GM18511 (cell line): Measurements from ENCODE around the gene SCN9A.
A peak's percentile ranks its signal among the peaks of the same experiment; 100 is the strongest.
"Not testable (repeated sequence)": the region's sequence is repeated elsewhere in the genome, so short reads cannot be mapped to it uniquely, and the experiment has no call there.

Experiments used
- ATAC-seq: cut with Tn5 transposase; IDR thresholded peaks from one replicate; pipeline ENCODE4 v1.9.1; 2021; ENCODE audit warnings: mild to moderate bottlenecking, moderate library complexity; ENCODE audit not compliant: unreplicated experiment

Gene SCN9A

DNA sequence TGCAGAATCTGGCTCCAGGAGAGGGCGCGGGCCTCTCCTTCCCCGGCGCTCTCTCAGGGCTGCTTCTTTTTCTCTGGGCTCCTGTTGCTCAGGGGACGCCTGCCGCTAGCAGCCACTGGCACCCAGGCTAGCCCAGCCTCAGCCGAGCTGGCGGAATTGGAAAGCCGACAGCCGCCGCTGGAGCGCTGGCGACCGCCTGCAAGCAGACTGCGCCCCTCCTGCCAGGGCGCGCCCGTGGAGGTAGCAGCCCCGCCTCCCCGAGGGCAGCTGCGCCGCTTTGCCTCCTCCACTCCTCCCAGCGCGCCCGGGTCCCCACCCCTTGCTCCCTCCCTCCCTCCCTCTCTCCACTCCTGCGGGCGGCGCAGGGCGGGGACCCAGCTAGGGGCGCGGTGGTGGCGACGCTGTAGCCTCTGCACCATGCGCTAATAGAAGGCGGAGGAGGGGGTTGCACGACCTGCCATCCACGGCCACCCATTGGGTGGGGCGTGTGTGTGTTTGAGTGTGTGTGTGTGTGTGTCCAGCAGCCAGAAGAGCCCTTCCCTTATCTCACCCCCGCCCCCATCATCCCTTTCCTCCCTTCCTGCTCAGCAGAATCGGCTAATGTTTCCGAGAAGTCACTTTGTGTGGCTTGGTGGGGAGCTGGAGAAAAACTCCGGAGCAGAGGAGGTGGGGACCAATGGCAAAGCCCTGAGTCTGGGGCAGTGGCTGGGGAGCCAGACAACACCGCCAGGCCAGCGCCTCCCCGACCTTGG lies at the start of gene SCN9A:
TSS of gene SCN9A (minus strand) at position 209 of the 752 bp plus-strand sequence. CDS start 64,188 bp downstream, outside the sequence.
- peak; percentile 63 for ATAC-seq

DNA sequence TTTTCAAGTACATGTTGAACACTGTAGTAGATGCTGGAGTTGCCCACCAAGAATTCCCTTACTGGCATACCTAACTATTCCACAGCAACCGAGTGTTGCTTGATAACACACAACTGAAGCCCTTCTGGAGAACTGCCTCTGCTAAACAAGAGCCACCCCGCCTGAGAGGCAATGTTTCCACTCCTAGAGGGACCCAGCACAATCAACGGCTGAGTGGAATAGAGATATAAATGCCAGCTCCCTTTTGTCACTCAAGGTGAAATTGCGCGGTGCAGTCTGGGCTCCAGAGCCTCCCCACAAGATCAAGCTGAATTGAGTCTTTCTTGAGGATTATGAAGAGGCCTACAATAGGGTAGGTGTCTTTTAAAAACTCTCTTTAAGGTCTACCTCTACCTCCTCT lies 49.1 kb upstream of the SCN9A start:
- no peak for ATAC-seq

DNA sequence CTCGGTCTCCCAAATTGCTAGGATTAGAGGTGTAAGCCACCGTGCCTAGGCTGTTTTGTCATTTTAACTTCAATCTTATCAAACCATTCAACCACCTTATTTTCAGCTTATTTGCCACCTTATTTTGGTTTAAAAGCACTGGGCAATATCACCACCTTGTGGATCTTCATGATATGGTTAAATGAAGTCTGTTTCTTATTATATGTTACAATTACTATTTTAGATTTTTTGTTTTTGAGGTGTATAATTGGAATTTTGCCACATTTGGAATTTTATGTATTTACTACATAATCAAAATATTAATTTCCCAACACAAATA lies 43.8 kb upstream of the SCN9A start:
- no peak for ATAC-seq

DNA sequence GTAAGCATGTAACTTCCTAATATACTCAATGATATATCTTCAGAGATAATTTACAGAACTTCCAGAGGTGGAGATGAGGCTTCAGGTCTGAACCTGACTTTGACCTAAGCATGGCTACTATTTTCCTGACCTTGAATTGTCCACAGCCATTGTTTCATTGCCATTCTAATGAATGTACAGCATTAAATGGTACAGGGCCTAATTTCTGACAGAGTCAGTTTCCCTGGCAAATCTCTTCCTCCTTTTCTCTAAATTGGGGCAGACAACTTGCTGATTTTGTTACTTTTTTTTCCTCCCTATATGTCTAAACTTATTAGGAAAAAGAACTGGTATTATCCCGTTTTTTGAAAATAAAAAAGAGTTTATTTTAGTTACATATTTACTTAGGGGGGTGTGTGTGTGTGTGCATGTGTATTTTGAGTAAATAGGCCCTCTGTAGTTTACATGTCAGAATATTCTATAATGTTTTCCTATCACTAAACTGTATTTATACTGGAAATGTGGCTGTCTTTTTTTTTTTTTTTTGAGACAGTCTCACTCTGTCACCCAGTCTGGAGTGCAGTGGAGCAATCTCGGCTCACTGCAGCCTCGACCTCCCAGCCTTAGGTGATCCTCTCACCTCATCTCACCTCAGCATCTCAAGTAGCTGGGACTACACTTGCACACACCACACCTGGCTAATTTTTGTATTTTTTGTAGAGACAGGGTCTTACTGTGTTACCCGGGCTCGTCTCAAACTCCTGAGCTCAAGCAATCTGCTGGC lies 43.3 kb upstream of the SCN9A start:
- no peak for ATAC-seq

DNA sequence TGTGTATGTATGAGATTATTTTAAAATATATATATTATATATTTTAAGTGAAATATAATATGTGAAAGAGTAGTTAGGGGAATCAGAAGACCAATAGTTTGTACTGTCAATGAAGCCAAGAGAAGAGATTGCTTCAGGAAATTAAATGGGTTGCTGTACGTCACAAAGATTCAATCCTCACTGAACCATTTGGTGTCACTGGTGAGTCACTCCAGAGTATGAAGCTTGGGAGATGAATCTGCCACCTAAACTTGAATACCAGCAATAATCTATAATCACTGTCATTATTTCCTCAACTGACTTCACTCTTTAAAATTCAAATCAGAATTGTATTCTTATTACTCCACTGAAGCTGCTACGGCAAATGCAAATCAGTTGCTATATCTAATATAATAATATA lies 41.9 kb upstream of the SCN9A start:
- ATAC-seq: peak; percentile 60

DNA sequence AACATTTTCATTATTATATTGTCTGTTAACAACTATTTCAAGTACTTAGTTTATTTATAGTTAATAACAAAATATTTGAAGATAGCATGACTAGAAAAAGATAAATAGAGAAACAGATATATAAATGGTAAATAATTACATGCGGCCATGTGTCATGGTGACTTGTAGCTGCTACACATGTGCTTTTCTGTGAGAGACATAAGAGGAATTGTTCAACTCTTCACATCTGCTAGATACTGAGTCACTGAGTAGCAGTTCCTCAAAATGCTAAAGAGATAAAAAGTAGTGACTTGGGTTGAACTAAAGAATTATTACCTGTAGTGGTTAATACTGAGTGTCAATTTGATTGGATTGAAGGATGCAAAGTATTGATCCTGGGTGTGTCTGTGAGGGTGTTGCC lies 37.5 kb upstream of the SCN9A start:
- no peak for ATAC-seq

DNA sequence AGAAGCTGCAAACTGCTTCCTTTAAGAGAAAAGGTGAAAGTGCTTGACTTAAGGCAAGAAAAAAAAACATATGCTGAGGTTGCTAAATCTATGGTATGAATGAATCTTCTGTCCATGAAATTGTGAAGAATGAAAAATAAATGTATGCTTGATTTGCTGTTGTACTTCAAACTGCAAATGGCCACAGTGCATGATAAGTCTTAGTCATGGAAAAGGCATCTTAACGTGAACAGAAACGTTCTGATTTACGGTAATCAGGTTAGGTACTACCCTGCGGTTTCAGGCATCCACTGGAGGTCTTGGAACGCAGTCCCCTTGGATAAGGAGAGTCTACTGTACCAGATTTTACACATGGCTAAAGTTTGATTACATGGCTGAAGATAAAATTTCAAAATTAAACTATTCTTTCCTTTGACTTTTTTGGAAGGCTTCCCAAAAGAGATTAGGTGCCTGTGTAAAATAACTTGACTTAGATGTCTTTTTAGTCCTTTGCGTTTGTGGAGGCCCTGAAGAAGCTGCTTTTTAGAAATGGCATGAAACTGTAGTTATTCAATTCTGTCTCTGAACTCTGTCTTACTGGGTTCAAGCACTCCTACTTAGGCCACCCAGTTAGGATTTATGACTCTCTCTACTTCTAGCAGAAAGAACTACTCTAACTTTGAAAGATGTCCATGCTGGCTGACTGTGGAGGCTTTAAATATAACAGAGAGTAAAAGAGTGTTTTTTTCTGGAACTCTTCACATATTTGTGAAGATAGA lies 35.9 kb upstream of the SCN9A start:
- ATAC-seq: no peak

DNA sequence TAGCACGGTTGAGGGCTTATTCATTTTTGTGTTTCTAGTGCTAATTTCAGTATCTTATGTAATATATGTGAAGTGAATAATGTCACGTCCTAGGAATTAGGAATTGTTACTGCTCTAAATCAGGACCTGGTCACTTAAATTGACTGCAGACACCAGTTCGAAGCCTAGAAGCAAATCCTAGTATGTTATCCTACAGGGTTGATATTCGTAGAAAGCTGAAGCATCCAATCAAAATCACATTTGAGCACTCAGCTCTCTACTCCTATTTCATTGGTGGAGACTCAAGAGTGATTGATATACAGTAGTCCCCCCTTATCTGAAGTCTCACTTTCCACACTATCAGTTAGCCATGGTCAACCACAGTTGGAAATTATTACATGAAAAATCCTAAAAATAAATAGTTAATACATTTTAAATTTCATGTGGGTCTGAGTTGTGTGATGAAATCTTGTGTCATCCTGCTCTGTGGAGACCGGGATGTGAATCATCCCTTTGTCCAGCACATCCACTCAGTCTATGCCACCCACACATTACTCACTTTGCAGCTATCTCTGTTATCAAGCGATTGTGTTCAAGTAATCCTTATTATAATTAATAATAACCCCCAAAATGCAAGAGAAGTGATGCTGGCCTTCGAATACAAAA lies 35.2 kb upstream of the SCN9A start:
- ATAC-seq: no peak

DNA sequence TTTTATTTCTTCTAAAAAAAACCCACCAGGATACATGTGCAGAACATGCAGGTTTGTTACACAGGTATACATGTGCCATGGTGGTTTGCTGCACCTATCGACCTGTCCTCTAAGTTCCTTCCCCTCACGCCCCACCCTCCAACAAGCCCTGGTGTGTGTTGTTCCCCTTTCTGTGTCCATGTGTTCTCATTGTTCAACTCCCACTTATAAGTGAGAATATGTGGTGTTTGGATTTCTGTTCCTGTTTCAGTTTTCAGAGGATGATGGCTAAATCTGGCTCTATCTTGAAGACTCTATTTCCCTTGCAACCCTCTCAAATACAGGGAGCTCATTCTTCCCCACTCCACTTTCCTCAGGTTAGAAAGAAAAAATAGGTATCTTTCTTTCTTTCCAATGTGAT lies 32.0 kb upstream of the SCN9A start:
- not testable (repeated sequence) for ATAC-seq

DNA sequence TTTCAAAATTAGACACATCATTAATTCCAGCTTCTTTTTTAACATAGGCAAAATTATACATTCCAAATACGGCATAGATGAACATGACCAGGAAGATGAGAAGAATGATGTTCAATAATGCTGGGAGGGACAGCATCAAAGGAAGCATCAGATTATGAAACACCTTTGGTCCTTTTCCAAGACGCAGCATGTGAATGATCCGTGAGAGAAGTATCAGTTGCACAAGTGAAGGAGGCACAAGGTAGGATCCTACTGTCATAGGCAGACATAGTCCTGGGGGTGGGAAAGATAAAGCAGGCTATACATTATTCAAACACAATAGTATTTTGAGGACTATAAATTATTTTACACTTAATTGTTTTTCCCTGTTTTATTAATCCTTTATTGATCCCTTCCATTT lies 30.6 kb upstream of the SCN9A start:
- ATAC-seq: no peak

DNA sequence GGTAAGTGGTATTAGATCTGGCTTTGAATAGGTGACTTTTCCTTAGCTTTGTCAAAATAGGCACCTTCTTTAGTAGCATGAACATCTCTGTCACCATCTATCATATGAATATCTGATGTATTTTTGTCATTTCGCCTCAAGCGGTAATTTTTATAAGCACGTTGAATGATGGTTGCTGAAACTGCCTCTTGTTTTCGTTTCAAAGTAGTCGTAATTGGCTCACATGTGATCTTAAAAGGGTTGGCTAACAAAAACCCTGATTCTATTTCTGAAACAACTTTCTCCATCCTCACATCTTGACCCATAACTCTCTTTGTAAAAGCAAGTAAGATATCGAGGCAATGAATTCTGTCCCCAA lies 29.8 kb upstream of the SCN9A start:
- no peak for ATAC-seq

DNA sequence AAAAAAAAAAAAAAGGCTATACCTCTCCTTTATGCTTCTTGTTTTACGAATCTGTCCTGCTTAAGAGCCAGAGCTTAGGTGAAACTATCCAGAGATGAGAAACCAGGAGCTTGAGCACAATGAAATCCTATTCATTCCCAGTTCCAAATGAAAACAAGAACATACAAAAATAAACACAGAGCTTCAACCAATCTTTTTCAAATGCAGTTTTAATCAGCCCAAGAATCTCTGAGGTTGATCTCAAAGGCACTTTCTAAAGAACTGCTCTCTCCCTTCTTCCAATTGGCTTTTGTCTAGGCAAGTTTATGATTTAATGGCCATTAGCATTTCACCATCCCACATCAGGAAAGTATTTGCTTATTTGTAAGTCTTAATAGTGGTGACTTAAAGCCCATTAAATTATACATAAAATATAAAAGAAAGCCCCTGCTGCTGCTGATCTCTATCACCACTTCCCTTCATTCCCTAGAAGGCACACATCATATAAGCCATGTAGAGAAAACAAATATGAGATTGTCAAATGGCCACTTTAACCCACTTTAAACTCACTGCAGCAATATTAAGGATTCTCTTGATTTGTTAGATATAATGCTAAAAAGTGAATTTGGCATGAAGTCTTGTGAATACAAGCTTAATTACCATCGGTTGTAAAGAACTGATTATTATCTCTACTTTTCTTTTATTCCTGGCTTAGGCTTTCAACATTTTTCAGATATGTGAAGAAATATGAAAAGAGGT lies 29.3 kb upstream of the SCN9A start:
- no peak for ATAC-seq

DNA sequence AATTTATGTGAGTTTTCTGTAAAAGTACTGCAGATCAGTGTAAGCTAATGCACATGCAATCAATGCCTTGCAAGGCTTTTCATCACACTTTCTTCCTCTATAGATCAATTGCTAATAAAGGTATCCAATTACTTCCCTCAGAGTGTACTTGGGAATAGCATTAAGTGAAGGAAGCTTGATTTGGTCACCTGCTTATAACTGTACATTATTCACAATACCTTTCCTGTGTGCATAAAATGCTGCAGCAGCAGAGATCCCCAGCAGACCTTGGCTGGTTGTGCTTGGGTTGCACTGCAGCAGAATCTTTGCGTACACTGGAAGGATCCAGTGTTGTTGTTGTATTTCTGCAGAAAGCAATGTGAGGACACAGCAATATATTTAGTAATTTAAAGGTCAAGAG lies 18.5 kb upstream of the SCN9A start:
- no peak for ATAC-seq

DNA sequence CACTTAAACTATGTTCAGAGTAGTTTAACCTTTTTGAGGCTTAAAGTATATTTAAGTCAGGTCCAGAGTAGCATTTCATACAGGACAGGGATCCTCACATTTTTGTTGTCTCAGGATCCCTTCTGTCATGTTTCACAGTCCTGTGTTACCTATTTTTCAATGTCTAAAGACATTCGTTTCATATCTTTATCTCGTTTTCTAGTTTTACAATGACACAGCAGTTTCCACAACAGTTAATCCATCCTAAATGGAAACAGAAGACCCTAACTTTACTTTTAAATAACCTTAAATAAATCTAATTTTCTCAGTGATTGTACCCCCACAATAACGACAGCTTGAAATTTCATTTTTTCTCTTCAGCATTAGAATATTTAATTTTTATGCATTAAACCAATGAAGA lies 17.3 kb upstream of the SCN9A start:
- no peak for ATAC-seq

DNA sequence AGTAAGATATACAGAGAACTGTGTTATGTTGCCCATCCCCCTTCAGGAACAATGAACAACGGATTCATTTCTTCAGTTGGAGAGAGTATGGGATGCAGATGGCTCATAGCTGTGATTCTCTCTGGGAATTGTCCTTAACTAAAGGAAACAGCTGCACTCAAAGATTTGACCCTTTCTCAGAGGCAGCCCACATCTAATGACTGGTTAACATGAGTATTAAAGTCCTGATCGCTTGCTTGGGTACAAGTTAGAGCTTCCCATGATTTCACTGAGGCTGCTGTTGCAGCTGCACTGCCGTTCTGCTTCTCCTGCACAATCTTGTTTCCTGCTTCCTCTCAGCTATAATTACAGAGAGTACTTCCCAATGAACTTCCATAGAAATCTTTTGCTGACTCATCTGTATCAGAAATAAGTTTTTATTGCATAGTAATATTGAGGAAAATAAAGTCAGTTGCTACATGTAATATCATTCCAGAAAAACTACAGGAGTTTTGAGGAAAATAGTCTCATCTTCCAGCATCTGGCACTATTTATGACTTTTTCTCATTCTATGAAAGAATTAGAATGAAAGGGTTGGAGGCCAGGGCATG lies 12.8 kb upstream of the SCN9A start:
- no peak for ATAC-seq

DNA sequence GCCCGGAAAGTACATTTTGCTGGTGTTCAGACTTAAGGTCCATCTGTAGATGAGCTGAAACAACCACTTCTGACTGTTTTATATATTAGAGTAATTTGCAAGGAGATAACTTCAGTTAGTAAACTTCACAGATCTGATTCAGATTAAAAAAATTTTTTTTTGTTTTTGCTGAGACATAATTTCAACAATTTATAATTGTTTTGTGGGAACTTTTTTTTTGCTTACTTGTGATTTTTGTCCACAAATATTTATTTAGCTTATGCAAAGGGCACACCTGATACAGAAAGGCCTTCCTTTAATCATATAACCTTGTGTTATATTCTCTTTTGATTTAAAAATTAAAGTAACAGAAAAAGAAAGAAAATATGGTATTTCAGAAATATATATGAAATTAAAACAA lies 9.6 kb upstream of the SCN9A start:
- no peak for ATAC-seq

DNA sequence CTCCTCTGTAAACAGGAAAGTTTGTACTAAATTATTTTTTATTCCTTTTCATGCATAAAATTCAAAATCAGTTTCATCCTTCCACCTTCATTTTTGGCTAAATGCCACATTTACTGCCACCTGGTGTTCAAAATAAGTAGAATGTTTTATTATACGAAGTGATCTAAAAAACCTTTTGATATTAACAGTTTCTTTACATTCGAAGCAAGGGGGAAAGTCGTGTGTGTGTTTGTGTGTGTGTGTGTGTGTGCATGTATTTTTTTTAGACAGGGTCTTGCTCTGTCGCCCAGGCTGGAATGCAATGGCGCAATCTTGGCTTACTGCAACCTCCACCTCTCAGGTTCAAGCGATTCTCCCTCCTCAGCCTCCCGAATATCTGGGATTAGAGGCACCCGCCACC lies 9.0 kb upstream of the SCN9A start:
- ATAC-seq: no peak

DNA sequence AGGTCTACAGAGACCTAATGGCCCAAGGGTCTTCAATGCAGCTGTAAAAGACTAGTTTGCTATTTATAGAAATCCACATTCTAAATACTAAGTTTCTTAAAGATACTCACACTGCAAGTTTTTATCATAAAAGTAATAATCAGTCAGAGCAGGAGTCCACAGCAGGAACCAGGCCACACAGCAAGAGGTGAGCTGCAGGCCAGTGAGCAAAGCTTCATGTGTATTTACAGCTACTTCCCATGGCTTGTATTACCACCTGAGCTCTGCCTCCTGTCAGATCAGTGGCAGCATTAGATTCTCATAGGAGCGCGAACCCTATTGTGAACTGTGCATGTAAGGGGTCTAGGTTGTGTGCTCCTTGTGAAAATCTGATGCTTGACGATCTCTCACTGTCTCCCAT lies 6.7 kb upstream of the SCN9A start:
- ATAC-seq: no peak

DNA sequence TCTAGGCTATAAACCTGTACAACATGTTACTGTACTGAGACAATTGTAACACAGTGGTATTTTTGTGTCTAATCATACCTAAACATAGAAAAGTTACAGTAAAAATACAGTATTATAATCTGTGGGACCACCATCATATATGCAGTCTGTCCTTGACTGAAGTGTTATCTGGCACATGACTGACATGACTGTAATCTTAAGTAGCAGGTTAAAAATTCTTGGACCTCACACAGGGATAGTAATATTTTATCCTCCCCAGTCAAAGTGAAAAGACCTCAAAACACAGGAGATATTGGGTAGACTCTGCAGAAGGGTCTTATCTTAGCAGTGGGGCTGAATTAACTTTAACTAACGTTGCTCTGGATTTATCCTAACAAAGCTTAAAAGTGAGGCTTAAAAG lies 4.9 kb upstream of the SCN9A start:
- ATAC-seq: no peak

DNA sequence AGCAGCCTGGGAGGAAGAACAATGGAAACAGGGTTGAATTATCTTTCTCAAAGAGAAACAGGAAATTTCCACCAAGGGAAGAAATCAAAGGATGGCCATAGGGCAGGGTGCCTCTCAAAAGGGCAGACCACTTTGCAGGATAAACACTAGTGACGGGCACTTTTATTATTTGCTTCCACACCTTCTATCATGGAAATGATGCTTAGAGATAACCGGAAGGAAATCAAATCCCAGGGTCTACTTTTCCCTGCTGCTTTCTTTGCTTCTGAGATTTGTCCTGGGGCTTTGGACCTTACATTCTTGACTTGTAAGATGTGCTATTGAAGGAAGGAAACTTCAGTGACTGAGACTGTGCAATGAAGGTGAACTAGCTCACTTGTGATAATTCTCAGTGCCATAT lies 1.1 kb upstream of the SCN9A start:
- ATAC-seq: no peak

DNA sequence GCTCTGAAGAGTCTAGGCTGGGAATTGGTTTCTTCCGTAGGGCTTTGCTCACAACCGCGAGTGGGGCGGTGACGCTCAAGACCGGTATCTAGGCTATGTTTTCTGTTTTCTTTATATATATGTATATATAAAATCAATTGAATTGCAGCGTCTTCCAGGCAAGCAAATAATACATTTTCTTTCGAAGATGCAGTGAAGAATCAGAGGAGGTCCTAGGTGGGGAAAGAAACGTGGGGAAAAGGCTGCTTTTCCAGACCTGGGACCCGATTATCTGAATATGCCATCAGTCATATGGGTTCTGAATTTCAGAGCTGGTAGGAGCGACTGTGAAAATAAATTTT lies 714 bp upstream of the SCN9A start:
- ATAC-seq: no peak
